HCT116 (cell line): ENCODE results near the gene FOXP1. TPM values are rescaled to one million over a fixed set of nuclear protein-coding genes. Genes with fewer than 3 reads are reported as not detected.

Experiments
- ATAC-seq: fragments of 200-7000 bp; cut with Tn5 transposase; 2 replicates; pipeline ENCODE4 v1.9.1; 2020; ENCODE audit warnings: mild to moderate bottlenecking, moderate library complexity
- BruUV-seq: library from RNA; stranded (reverse); fragments of 400-500 nt; replicated peaks from 2 replicates; lab custom pipeline; 2021; lab: Mats Ljungman, UMichigan
- CTCF ChIA-PET: fragments of 300-600 bp; sonication (Branson Sonifier 250); formaldehyde crosslinking; loops from one replicate; lab custom pipeline; 2021; ENCODE audit warnings: antibody characterized with exemption; lab: Charles Lee
- POLR2A ChIA-PET: fragments of 300-600, 350-600 bp; sonication (Branson Sonifier 250); formaldehyde crosslinking; loops from one replicate; lab custom pipeline; 2021; ENCODE audit warnings: antibody characterized with exemption; lab: Charles Lee
- RAD21 ChIA-PET, 2 experiments: fragments of 300-600 bp; sonication (Branson Sonifier 250); formaldehyde crosslinking; loops; one replicate each; lab custom pipeline; 2023; ENCODE audit warnings: low total read pairs in 2 of 2; ENCODE audit not compliant: uncharacterized antibody in 2 of 2, unreplicated experiment in 2 of 2, low non-redundant PET in 1 of 2; lab: Charles Lee
- DNase-seq: peaks from one replicate; pipeline ENCODE4 v3.0.0-alpha.2; 2010; ENCODE audit warnings: low read depth, low spot score
- H2AFZ ChIP-seq: fragments of 200-600 bp; shearing (Covaris generic), sonication (generic); 2 replicates; pipeline ENCODE4 v1.6.1; 2017; ENCODE audit warnings: low read depth, mixed run types, mixed read lengths, antibody characterized with exemption, low read length; ENCODE audit not compliant: poor library complexity, severe bottlenecking
- H3K27ac ChIP-seq: 2 replicates; pipeline ENCODE4 v1.5.1; 2012; ENCODE audit warnings: low read depth, low read length
- H3K27me3 ChIP-seq: fragments of 200-600 bp; sonication (generic); 2 replicates; pipeline ENCODE4 v1.6.1; 2016; ENCODE audit warnings: mixed run types, low read length, mixed read lengths; ENCODE audit not compliant: insufficient read depth
- H3K36me3 ChIP-seq, 2 experiments: fragments of 200-500 bp in 1 of 2; fragments of 200-600 bp in 1 of 2; sonication (Bioruptor generic) in 1 of 2; sonication (generic) in 1 of 2; 2 replicates each; pipeline versions ENCODE4 v1.5.1 to v1.6.1; 2014 to 2016; ENCODE audit warnings: low read length in 2 of 2, inconsistent platforms in 1 of 2, mixed read lengths in 1 of 2, mixed run types in 1 of 2; ENCODE audit not compliant: insufficient read depth in 2 of 2, control insufficient read depth in 1 of 2
- H3K4me1 ChIP-seq, 2 experiments: fragments of 200-600 bp in 1 of 2; sonication (generic) in 1 of 2; 2 replicates each; pipeline versions ENCODE4 v1.5.1 to v1.6.1; 2012 to 2017; ENCODE audit warnings: low read length in 2 of 2, inconsistent platforms in 1 of 2, mild to moderate bottlenecking in 1 of 2, mixed read lengths in 1 of 2, mixed run types in 1 of 2, moderate library complexity in 1 of 2; ENCODE audit not compliant: insufficient read depth in 2 of 2, control insufficient read depth in 1 of 2
- H3K4me2 ChIP-seq: fragments of 200-600 bp; sonication (generic); 2 replicates; pipeline ENCODE4 v1.6.1; 2017; ENCODE audit warnings: mixed run types, low read length, mixed read lengths
- H3K4me3 ChIP-seq, 2 experiments: fragments of 200-600 bp in 1 of 2; sonication (generic) in 1 of 2; replicated peaks in 1 of 2; 2 replicates each; pipeline ENCODE4 v1.5.1; 2011 to 2016; ENCODE audit warnings: low read length in 2 of 2, control low read depth in 1 of 2, low read depth in 1 of 2, mild to moderate bottlenecking in 1 of 2, mixed read lengths in 1 of 2, mixed run types in 1 of 2
- H3K79me2 ChIP-seq: fragments of 200-600 bp; sonication (generic); 2 replicates; pipeline ENCODE4 v1.6.1; 2017; ENCODE audit warnings: mild to moderate bottlenecking, mixed run types, low read length, moderate library complexity, mixed read lengths; ENCODE audit not compliant: insufficient read depth
- H3K9ac ChIP-seq: fragments of 200-600 bp; sonication (generic); 2 replicates; pipeline ENCODE4 v1.6.1; 2016; ENCODE audit warnings: low read length, mixed read lengths
- H3K9me2 ChIP-seq: fragments of 200-600 bp; sonication (generic), shearing (Covaris generic); 2 replicates; pipeline ENCODE4 v1.6.1; 2017; ENCODE audit warnings: mixed run types, mild to moderate bottlenecking, moderate library complexity; ENCODE audit not compliant: insufficient read depth
- H3K9me3 ChIP-seq, 2 experiments: fragments of 200-500 bp in 1 of 2; fragments of 200-600 bp in 1 of 2; sonication (Bioruptor generic) in 1 of 2; sonication (generic) in 1 of 2; 2 replicates each; pipeline ENCODE4 v1.6.1; 2014 to 2017; ENCODE audit warnings: low read length in 2 of 2, mixed read lengths in 2 of 2, inconsistent platforms in 1 of 2, low read depth in 1 of 2, mild to moderate bottlenecking in 1 of 2, mixed run types in 1 of 2, moderate library complexity in 1 of 2; ENCODE audit not compliant: control insufficient read depth in 1 of 2, insufficient read depth in 1 of 2
- H4K20me1 ChIP-seq: fragments of 200-600 bp; sonication (generic), shearing (Covaris generic); 2 replicates; pipeline ENCODE4 v1.6.1; 2017; ENCODE audit warnings: mixed run types, mild to moderate bottlenecking, moderate library complexity; ENCODE audit not compliant: insufficient read depth
- CTCF ChIP-seq, 3 experiments: fragments of 200-600 bp in 1 of 3; sonication (generic) in 1 of 3; IDR thresholded peaks in 2 of 3; conservative IDR thresholded peaks in 1 of 3; 2 replicates each; pipeline ENCODE4 v1.5.1; 2012 to 2017; ENCODE audit warnings: low read depth in 2 of 3, low read length in 2 of 3, antibody characterized with exemption in 1 of 3, borderline replicate concordance in 1 of 3, control low read depth in 1 of 3, mild to moderate bottlenecking in 1 of 3, mixed read lengths in 1 of 3, mixed run types in 1 of 3, moderate library complexity in 1 of 3; ENCODE audit not compliant: insufficient read depth in 1 of 3
- EZH2phosphoT487 ChIP-seq: fragments of 200-600 bp; IDR thresholded peaks from 2 replicates; pipeline ENCODE4 v1.6.1; 2018; ENCODE audit warnings: antibody characterized with exemption, borderline replicate concordance
- JUND ChIP-seq: IDR thresholded peaks from 2 replicates; pipeline ENCODE4 v1.6.1; 2012
- POLR2A ChIP-seq: IDR thresholded peaks from 2 replicates; pipeline ENCODE4 v1.7.0; 2011; ENCODE audit warnings: borderline replicate concordance; ENCODE audit not compliant: insufficient read depth, insufficient read length; ENCODE audit errors: extremely low read depth
- REST ChIP-seq: IDR thresholded peaks from 2 replicates; pipeline ENCODE4 v1.6.1; 2012; ENCODE audit warnings: low read depth
- SIN3A ChIP-seq: IDR thresholded peaks from 2 replicates; pipeline ENCODE4 v1.6.1; 2012; ENCODE audit warnings: low read depth
- SRF ChIP-seq: IDR thresholded peaks from 2 replicates; pipeline ENCODE4 v1.6.1; 2012; ENCODE audit warnings: low read depth
- YY1 ChIP-seq: IDR thresholded peaks from 2 replicates; pipeline ENCODE4 v1.6.1; 2011; ENCODE audit warnings: low read length, low read depth, moderate library complexity, mild to moderate bottlenecking; ENCODE audit not compliant: insufficient replicate concordance; ENCODE audit errors: extremely low read depth
- ZBTB33 ChIP-seq: IDR thresholded peaks from 2 replicates; pipeline ENCODE4 v1.6.1; 2011; ENCODE audit warnings: mild to moderate bottlenecking, low read length, moderate library complexity; ENCODE audit not compliant: insufficient replicate concordance; ENCODE audit errors: extremely low read depth
- ZFX ChIP-seq: fragments of 450-650 bp; IDR thresholded peaks from 2 replicates; pipeline ENCODE4 v1.6.1; 2017
- intact Hi-C: fragments of 100-400 bp; cut with micrococcal nuclease; formaldehyde crosslinking; loops from 2 replicates; pipeline ENCODE4 v1.10.0; 2022
- total RNA-seq: library from RNA; stranded (reverse); gene quantifications from one replicate; pipeline ENCODE4 v1.2.1, GENCODE V29; 2021; ENCODE audit not compliant: unreplicated experiment

Gene FOXP1
- total RNA-seq, 1 experiment from 2014 or later: 11.4 TPM

GRCh38 chr3:71575433-71575832 is 8.1 kb downstream of the FOXP1 start:
- ATAC-seq: no peak
- H3K36me3 ChIP-seq: no peaks in the 10 kb centered on the region; a peak in 1 of 4 replicates
- H3K4me2 ChIP-seq: no peak overlapping the region
- CTCF ChIA-PET: no interaction called here
- intact Hi-C loops: no loop called here
- no peaks in the 10 kb centered on the region for H3K27me3 ChIP-seq
- no TSS peak for BruUV-seq
- DNase-seq: no peak
- no peak overlapping the region for H3K9ac ChIP-seq
- H3K27ac ChIP-seq: no peak overlapping the region
- no peaks in the 10 kb centered on the region for H3K9me3 ChIP-seq
- no peak overlapping the region for H3K4me3 ChIP-seq
- no peaks in the 10 kb centered on the region for H3K79me2 ChIP-seq
- no peaks in the 10 kb centered on the region for H4K20me1 ChIP-seq
- H3K4me1 ChIP-seq: no peaks in the 10 kb centered on the region
- RAD21 ChIA-PET: no interaction called here
- no peak overlapping the region for H2AFZ ChIP-seq
- TF ChIP-seq POLR2A (no peak), REST (no peak), EZH2phosphoT487 (no peak), ZFX (no peak), CTCF (IDR thresholded peaks at IDR 0.05 in 2 of 3, conservative IDR thresholded peaks at IDR 0.05 in 1 of 3; ENCODE audit: borderline replicate concordance in 1 of 3, insufficient read depth in 1 of 3, low read depth in 2 of 3, low read length in 2 of 3) (no peak), YY1 (no peak), SIN3A (no peak), SRF (no peak), ZBTB33 (no peak), JUND (no peak)
- H3K9me2 ChIP-seq: no peaks in the 10 kb centered on the region
- POLR2A ChIA-PET: no interaction called here
